ENCODE measurements around the gene CNPY1. TPM values are rescaled to one million over a fixed set of nuclear protein-coding genes. Genes with fewer than 3 reads are reported as not detected.

CNPY1 gene
- total RNA-seq, 4 donors from 2014 or later, result not detected

GRCh38 chr7:155526225-155526624, 20.1 kb downstream of the CNPY1 start:
- Histone ChIP-seq H3K27ac (no peak overlapping the region), H3K4me1 (no peaks in the 10 kb centered on the region), H3K4me3 (no peak overlapping the region), H3K27me3 (peaks cover 76% of the 10 kb centered on the region), H3K9me3 (no peaks in the 10 kb centered on the region), H3K36me3 (no peaks in the 10 kb centered on the region)
- in situ Hi-C loops (cut with MboI; ENCODE audit: low pct_ligation_motif_present in 1 of 4, low pct_unique_long_range_greater_than_20kb in 1 of 4, low sequenced_read_pairs in 3 of 4), result no loop called here
- intact Hi-C loops (cut with DNase I; ENCODE audit: low total_unique reads), result no loop called here
- no peak for DNase-seq
- 77 to 79% methylated on average over 12 to 13 of the region's 13 CpGs for WGBS, 2 donors (ENCODE audit: low coverage in 1 of 2)
- no peak for TF ChIP-seq POLR2A (IDR thresholded peaks at IDR 0.05)
- no peak for TF ChIP-seq EP300 (IDR thresholded peaks at IDR 0.05; ENCODE audit: low read depth)
- no peak for TF ChIP-seq POLR2AphosphoS5 (IDR thresholded peaks at IDR 0.05)
- no peak for TF ChIP-seq CTCF (IDR thresholded peaks at IDR 0.05)

GRCh38 chr7:155524018-155524556, 22.3 kb downstream of the CNPY1 start:
- 67 to 75% methylated on average over 8 to 11 of the region's 11 CpGs for WGBS, 2 donors (ENCODE audit: low coverage in 1 of 2)
- no peak for TF ChIP-seq POLR2A (IDR thresholded peaks at IDR 0.05)
- in situ Hi-C loops (cut with MboI; ENCODE audit: low pct_ligation_motif_present in 1 of 4, low pct_unique_long_range_greater_than_20kb in 1 of 4, low sequenced_read_pairs in 3 of 4) (no loop called here), intact Hi-C loops (cut with DNase I; ENCODE audit: low total_unique reads) (no loop called here)
- Histone ChIP-seq H3K27ac (no peak overlapping the region), H3K4me3 (no peak overlapping the region), H3K4me1 (no peaks in the 10 kb centered on the region), H3K27me3 (peaks cover 64% of the 10 kb centered on the region), H3K36me3 (no peaks in the 10 kb centered on the region), H3K9me3 (no peaks in the 10 kb centered on the region)
- no peak for DNase-seq

GRCh38 chr7:155523168-155523675, 23.1 kb downstream of the CNPY1 start:
- no peak for DNase-seq
- WGBS, 2 donors (ENCODE audit: low coverage in 1 of 2), result 69 to 79% methylated on average over 7 to 16 of the region's 16 CpGs
- in situ Hi-C loops (cut with MboI; ENCODE audit: low pct_ligation_motif_present in 1 of 4, low pct_unique_long_range_greater_than_20kb in 1 of 4, low sequenced_read_pairs in 3 of 4), result no loop called here
- H3K9me3 ChIP-seq, result no peaks in the 10 kb centered on the region
- H3K27me3 ChIP-seq, result peaks cover 64% of the 10 kb centered on the region
- no peak overlapping the region for H3K4me3 ChIP-seq
- no peak for TF ChIP-seq CTCF (IDR thresholded peaks at IDR 0.05)
- no peak for TF ChIP-seq EP300 (IDR thresholded peaks at IDR 0.05; ENCODE audit: low read depth)
- TF ChIP-seq POLR2AphosphoS5 (IDR thresholded peaks at IDR 0.05), result no peak
- H3K4me1 ChIP-seq, result no peaks in the 10 kb centered on the region
- no peaks in the 10 kb centered on the region for H3K36me3 ChIP-seq
- H3K27ac ChIP-seq, result no peak overlapping the region
- intact Hi-C loops (cut with DNase I; ENCODE audit: low total_unique reads), result no loop called here

GRCh38 chr7:155521743-155522398, 24.5 kb downstream of the CNPY1 start:
- no peak for DNase-seq
- intact Hi-C loops (cut with DNase I; ENCODE audit: low total_unique reads), result no loop called here
- H3K27me3 ChIP-seq, result peaks cover 65% of the 10 kb centered on the region

More at GRCh38 chr7:155521743-155522398, 24.5 kb downstream of the CNPY1 start:
- H3K27ac ChIP-seq, result no peak overlapping the region
- H3K9me3 ChIP-seq, result no peaks in the 10 kb centered on the region
- in situ Hi-C loops (cut with MboI; ENCODE audit: low pct_ligation_motif_present in 1 of 4, low pct_unique_long_range_greater_than_20kb in 1 of 4, low sequenced_read_pairs in 3 of 4), result no loop called here
- H3K36me3 ChIP-seq, result no peaks in the 10 kb centered on the region
- TF ChIP-seq POLR2A (IDR thresholded peaks at IDR 0.05) (no peak), CTCF (IDR thresholded peaks at IDR 0.05) (no peak), POLR2AphosphoS5 (IDR thresholded peaks at IDR 0.05) (no peak), EP300 (IDR thresholded peaks at IDR 0.05; ENCODE audit: low read depth) (no peak)
- WGBS, 2 donors (ENCODE audit: low coverage in 1 of 2), result 81 to 100% methylated on average over 2 to 21 of the region's 21 CpGs
- H3K4me3 ChIP-seq, result no peak overlapping the region
- H3K4me1 ChIP-seq, result no peaks in the 10 kb centered on the region
